Astrocyte (in vitro differentiated cells and primary cell): ENCODE data around the gene COG1. TPM values are rescaled to one million over a fixed set of nuclear protein-coding genes. Genes with fewer than 3 reads are reported as not detected.

Experiments used
- DNase-seq: peaks from one replicate; pipeline ENCODE4 v3.0.0-alpha.2; 2010; ENCODE audit warnings: low read depth
- FAIRE-seq: peaks from 2 replicates; lab custom pipeline; 2011; peaks lifted over from hg19 to GRCh38; lab: Jason Lieb, UNC
- H2AFZ ChIP-seq: 2 replicates; pipeline ENCODE4 v1.6.0; 2012; ENCODE audit warnings: low read depth, low read length, inconsistent platforms
- H3K27ac ChIP-seq: 2 replicates; pipeline ENCODE4 v1.5.1; 2011; ENCODE audit warnings: low read depth, low read length, inconsistent platforms
- H3K27me3 ChIP-seq: 2 replicates; pipeline ENCODE4 v1.6.0; 2011; ENCODE audit warnings: low read length, inconsistent platforms; ENCODE audit not compliant: insufficient read depth
- H3K36me3 ChIP-seq: 2 replicates; pipeline ENCODE4 v1.5.1; 2011; ENCODE audit warnings: low read length, inconsistent platforms; ENCODE audit not compliant: insufficient read depth
- H3K4me1 ChIP-seq: 2 replicates; pipeline ENCODE4 v1.5.1; 2011; ENCODE audit warnings: low read length, inconsistent platforms; ENCODE audit not compliant: insufficient read depth
- H3K4me2 ChIP-seq: 2 replicates; pipeline ENCODE4 v1.6.0; 2012; ENCODE audit warnings: low read length, inconsistent platforms
- H3K4me3 ChIP-seq: 2 replicates; pipeline ENCODE4 v1.5.1; 2011; ENCODE audit warnings: low read depth, mild to moderate bottlenecking, low read length, inconsistent platforms; ENCODE audit not compliant: insufficient read depth
- H3K79me2 ChIP-seq: 2 replicates; pipeline ENCODE4 v1.6.0; 2012; ENCODE audit warnings: mild to moderate bottlenecking, low read length, inconsistent platforms; ENCODE audit not compliant: insufficient read depth
- H3K9ac ChIP-seq: 2 replicates; pipeline ENCODE4 v1.6.0; 2012; ENCODE audit warnings: mild to moderate bottlenecking, low read length, inconsistent platforms
- H3K9me3 ChIP-seq: 2 replicates; pipeline ENCODE4 v1.5.1; 2012; ENCODE audit warnings: low read depth, mild to moderate bottlenecking, low read length, inconsistent platforms; ENCODE audit not compliant: insufficient read depth
- H4K20me1 ChIP-seq: 2 replicates; pipeline ENCODE4 v1.6.0; 2012; ENCODE audit warnings: low read length, inconsistent platforms; ENCODE audit not compliant: insufficient read depth
- H3K27ac Mint-ChIP-seq: one replicate; pipeline ENCODE4 v1.8.0; 2021; ENCODE audit warnings: mild to moderate bottlenecking, mixed read lengths; ENCODE audit not compliant: unreplicated experiment
- H3K27me3 Mint-ChIP-seq: one replicate; pipeline ENCODE4 v1.8.0; 2021; ENCODE audit warnings: low read depth, mixed read lengths; ENCODE audit not compliant: unreplicated experiment
- H3K36me3 Mint-ChIP-seq: one replicate; pipeline ENCODE4 v1.8.0; 2021; ENCODE audit warnings: low read depth, mixed read lengths; ENCODE audit not compliant: unreplicated experiment
- H3K4me1 Mint-ChIP-seq: one replicate; pipeline ENCODE4 v1.8.0; 2021; ENCODE audit warnings: low read depth, mixed read lengths; ENCODE audit not compliant: unreplicated experiment
- H3K4me3 Mint-ChIP-seq: one replicate; pipeline ENCODE4 v1.8.0; 2021; ENCODE audit warnings: mild to moderate bottlenecking, moderate library complexity, mixed read lengths; ENCODE audit not compliant: unreplicated experiment
- H3K9me3 Mint-ChIP-seq: one replicate; pipeline ENCODE4 v1.8.0; 2021; ENCODE audit warnings: mild to moderate bottlenecking, mixed read lengths; ENCODE audit not compliant: unreplicated experiment
- CTCF ChIP-seq: IDR thresholded peaks from 2 replicates; pipeline ENCODE4 v1.5.1; 2011; ENCODE audit warnings: low read depth, mild to moderate bottlenecking, inconsistent platforms, low read length, moderate library complexity; ENCODE audit not compliant: insufficient read depth
- EZH2 ChIP-seq: IDR thresholded peaks from 2 replicates; pipeline ENCODE4 v1.6.1; 2012; ENCODE audit warnings: mild to moderate bottlenecking, low read length, inconsistent platforms; ENCODE audit not compliant: insufficient read depth
- total RNA-seq: library from RNA; stranded (reverse); gene quantifications from 2 replicates; pipeline ENCODE4 v1.2.1, GENCODE V29; 2021

COG1 gene
- total RNA-seq, 1 donor from 2014 or later, result 34.4 TPM

GRCh38 chr17:73208139-73208827 is 15.4 kb downstream of the COG1 start:
- Histone ChIP-seq H3K27ac (no peak overlapping the region), H3K9me3 (no peaks in the 10 kb centered on the region), H3K4me1 (peaks cover 2% of the 10 kb centered on the region), H2AFZ (no peak overlapping the region), H3K9ac (no peak overlapping the region), H3K4me3 (no peak overlapping the region), H4K20me1 (peaks cover 57% of the 10 kb centered on the region), H3K36me3 (peaks cover 54% of the 10 kb centered on the region), H3K27me3 (no peaks in the 10 kb centered on the region), H3K4me2 (no peak overlapping the region), H3K79me2 (peaks cover 12% of the 10 kb centered on the region)
- TF ChIP-seq CTCF (no peak), EZH2 (no peak)
- H3K4me3 Mint-ChIP-seq, result no peak overlapping the region
- FAIRE-seq, result no peak
- H3K27ac Mint-ChIP-seq, result no peak overlapping the region
- H3K27me3 Mint-ChIP-seq, result no peaks in the 10 kb centered on the region
- H3K4me1 Mint-ChIP-seq, result peaks cover 7% of the 10 kb centered on the region
- H3K36me3 Mint-ChIP-seq, result peaks cover 13% of the 10 kb centered on the region
- H3K9me3 Mint-ChIP-seq, result no peaks in the 10 kb centered on the region
- no peak for DNase-seq

GRCh38 chr17:73209436-73209835 is 16.6 kb downstream of the COG1 start:
- peaks cover 52% of the 10 kb centered on the region for H4K20me1 ChIP-seq
- Mint-ChIP-seq H3K27ac (no peak overlapping the region), H3K4me1 (peaks cover 7% of the 10 kb centered on the region), H3K36me3 (peaks cover 11% of the 10 kb centered on the region), H3K27me3 (no peaks in the 10 kb centered on the region), H3K4me3 (no peak overlapping the region), H3K9me3 (no peaks in the 10 kb centered on the region)
- H3K4me1 ChIP-seq, result peaks cover 2% of the 10 kb centered on the region
- H3K36me3 ChIP-seq, result peaks cover 46% of the 10 kb centered on the region
- no peak overlapping the region for H3K4me3 ChIP-seq
- H3K9ac ChIP-seq, result no peak overlapping the region
- H3K4me2 ChIP-seq, result no peak overlapping the region
- no peak overlapping the region for H2AFZ ChIP-seq
- no peaks in the 10 kb centered on the region for H3K27me3 ChIP-seq
- no peak for FAIRE-seq
- no peaks in the 10 kb centered on the region for H3K9me3 ChIP-seq
- TF ChIP-seq CTCF (no peak), EZH2 (no peak)
- H3K27ac ChIP-seq, result no peak overlapping the region
- no peak for DNase-seq
- peaks cover 20% of the 10 kb centered on the region for H3K79me2 ChIP-seq

GRCh38 chr17:73210002-73210678 is 17.3 kb downstream of the COG1 start:
- Histone ChIP-seq H3K27ac (no peak overlapping the region), H3K4me1 (peaks cover 2% of the 10 kb centered on the region), H3K4me3 (no peak overlapping the region), H4K20me1 (peaks cover 58% of the 10 kb centered on the region), H3K9me3 (no peaks in the 10 kb centered on the region), H3K27me3 (no peaks in the 10 kb centered on the region), H3K4me2 (no peak overlapping the region), H3K9ac (no peak overlapping the region), H2AFZ (no peak overlapping the region), H3K79me2 (peaks cover 20% of the 10 kb centered on the region), H3K36me3 (peaks cover 47% of the 10 kb centered on the region)
- no peak overlapping the region for H3K27ac Mint-ChIP-seq
- H3K9me3 Mint-ChIP-seq, result no peaks in the 10 kb centered on the region
- no peaks in the 10 kb centered on the region for H3K27me3 Mint-ChIP-seq
- FAIRE-seq (peak; percentile 47), DNase-seq (no peak)
- H3K4me3 Mint-ChIP-seq, result no peak overlapping the region
- H3K36me3 Mint-ChIP-seq, result peaks cover 11% of the 10 kb centered on the region
- peak; percentile 37 for TF ChIP-seq CTCF
- TF ChIP-seq EZH2, result no peak
- H3K4me1 Mint-ChIP-seq, result peaks cover 7% of the 10 kb centered on the region
